Measurements from ENCODE around the gene FARS2. TPM values are rescaled to one million over a fixed set of nuclear protein-coding genes. Genes with fewer than 3 reads are reported as not detected.

The FARS2 gene
- total and polyA plus RNA-seq, 12 donors, result 7.6 to 22.4 (median 20.8) TPM

DNA sequence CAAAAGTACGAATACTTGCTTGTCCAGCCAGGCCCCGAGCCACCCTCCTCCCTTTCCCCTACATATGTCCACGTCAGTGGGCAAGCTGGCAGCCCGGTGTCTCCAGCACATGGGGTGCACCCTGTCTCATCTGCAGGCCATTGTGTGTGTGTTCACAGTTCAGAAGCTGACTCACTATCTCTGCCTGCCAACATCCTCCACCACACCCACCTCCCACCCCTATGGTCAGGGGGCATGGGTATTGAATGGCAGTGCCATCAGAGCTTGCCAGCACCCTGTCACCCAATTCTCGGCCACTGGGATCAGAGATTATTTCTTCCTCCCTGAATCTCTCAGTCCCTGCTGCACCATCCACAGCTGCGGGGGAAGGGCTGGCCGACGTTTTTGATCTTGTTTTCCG is 195.7 kb downstream of the FARS2 start:
- Histone ChIP-seq H3K4me1 (peaks cover 0 to 5% (median 0%) of the 10 kb centered on the region in 9 donors), H3K9me3 (peaks cover 0 to 7% (median 0%) of the 10 kb centered on the region in 11 donors), H3K27ac (no peak overlapping the region), H3K27me3 (no peaks in the 10 kb centered on the region), H3K4me3 (no peak overlapping the region), H3K36me3 (no peaks in the 10 kb centered on the region)
- ATAC-seq (peak in 7 of 8 donors; percentile 12 to 88 (median 51)), DNase-seq (no peak)
- 89% methylated on average over 9 of the region's 9 CpGs for WGBS, 2 donors
- TF ChIP-seq, protein P1, sequence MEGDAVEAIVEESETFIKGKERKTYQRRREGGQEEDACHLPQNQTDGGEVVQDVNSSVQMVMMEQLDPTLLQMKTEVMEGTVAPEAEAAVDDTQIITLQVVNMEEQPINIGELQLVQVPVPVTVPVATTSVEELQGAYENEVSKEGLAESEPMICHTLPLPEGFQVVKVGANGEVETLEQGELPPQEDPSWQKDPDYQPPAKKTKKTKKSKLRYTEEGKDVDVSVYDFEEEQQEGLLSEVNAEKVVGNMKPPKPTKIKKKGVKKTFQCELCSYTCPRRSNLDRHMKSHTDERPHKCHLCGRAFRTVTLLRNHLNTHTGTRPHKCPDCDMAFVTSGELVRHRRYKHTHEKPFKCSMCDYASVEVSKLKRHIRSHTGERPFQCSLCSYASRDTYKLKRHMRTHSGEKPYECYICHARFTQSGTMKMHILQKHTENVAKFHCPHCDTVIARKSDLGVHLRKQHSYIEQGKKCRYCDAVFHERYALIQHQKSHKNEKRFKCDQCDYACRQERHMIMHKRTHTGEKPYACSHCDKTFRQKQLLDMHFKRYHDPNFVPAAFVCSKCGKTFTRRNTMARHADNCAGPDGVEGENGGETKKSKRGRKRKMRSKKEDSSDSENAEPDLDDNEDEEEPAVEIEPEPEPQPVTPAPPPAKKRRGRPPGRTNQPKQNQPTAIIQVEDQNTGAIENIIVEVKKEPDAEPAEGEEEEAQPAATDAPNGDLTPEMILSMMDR (IDR thresholded peaks at IDR 0.05), result no peak
- intact Hi-C loops (cut with DNase I), result no loop called here

DNA sequence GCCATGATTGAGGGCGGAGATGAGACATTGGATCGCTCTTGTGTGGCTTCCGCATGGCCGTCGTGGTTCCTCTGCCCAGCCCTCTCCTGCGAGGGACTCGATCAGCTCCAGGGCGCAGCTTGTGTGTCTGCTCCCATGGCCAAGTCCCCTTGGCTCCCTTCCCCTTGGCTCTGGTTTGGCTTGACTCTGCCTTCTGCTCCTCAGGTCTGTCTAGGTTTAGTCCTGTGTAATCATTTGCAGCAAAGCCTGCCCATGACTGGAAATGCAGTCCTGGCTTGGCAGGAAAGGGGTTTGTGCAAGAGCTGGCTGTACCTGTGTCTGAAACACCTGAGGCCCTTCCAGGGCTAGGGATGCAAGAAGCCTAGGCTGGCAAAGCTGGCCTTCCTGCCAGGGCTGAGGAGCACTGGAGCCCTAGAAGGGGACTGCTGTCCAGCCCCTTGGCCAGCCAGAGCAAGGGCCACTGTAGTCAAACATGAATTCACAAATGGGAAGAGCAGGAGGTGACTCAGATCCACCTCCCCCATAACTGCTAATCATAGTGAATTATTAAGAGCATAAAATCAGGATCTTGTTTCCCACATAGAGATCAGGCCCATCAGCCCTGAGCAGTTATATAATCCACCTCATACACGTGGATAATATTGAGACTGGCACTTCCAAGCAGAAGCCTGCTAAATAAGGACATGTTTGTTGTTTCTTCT is 196.8 kb downstream of the FARS2 start:
- peak; percentile 58 to 87 (median 76) for ATAC-seq

DNA sequence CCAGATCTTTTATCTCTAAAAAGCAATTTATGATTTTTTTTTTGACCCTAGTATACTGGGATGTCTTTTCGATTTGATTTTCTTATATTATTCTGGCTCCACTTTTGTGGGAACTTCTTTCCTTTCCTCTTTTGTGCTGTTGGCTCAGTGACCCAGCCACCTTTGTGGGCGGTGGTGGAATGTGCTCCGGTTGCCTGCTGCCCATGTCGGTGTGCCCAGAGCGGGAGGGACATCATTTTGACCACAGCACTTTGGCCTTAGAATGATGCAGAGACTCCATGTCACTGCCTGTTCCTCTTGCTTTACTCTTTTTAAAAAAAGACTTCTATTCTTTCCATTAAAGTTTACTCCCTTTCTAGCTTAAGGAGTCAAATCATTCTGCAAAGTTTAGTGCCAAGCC is 198.0 kb downstream of the FARS2 start:
- intact Hi-C loops (cut with DNase I), result no loop called here
- TF ChIP-seq, protein P1 (IDR thresholded peaks at IDR 0.05), result no peak
- 90 to 95% methylated on average over 5 of the region's 5 CpGs for WGBS, 2 donors
- DNase-seq (no peak), ATAC-seq (no peak)
- Histone ChIP-seq H3K9me3 (peaks cover 0 to 7% (median 0%) of the 10 kb centered on the region in 11 donors), H3K36me3 (no peaks in the 10 kb centered on the region), H3K4me3 (no peak overlapping the region), H3K27me3 (no peaks in the 10 kb centered on the region), H3K4me1 (peaks cover 0 to 5% (median 0%) of the 10 kb centered on the region in 9 donors), H3K27ac (no peak overlapping the region)

More for the DNA sequence above, 196.8 kb downstream of the FARS2 start:
- intact Hi-C loops (cut with DNase I), result no loop called here
- Histone ChIP-seq H3K27ac (peak overlapping the region in 1 of 10 donors; percentile 18), H3K27me3 (no peaks in the 10 kb centered on the region), H3K9me3 (peaks cover 0 to 7% (median 0%) of the 10 kb centered on the region in 11 donors), H3K36me3 (no peaks in the 10 kb centered on the region), H3K4me1 (peaks cover 0 to 5% (median 0%) of the 10 kb centered on the region in 9 donors), H3K4me3 (no peak overlapping the region)
- peak in 1 of 2 donors; percentile 12 for DNase-seq
- 82 to 85% methylated on average over 9 of the region's 9 CpGs for WGBS, 2 donors
- TF ChIP-seq, protein P1 (IDR thresholded peaks at IDR 0.05), result no peak

DNA sequence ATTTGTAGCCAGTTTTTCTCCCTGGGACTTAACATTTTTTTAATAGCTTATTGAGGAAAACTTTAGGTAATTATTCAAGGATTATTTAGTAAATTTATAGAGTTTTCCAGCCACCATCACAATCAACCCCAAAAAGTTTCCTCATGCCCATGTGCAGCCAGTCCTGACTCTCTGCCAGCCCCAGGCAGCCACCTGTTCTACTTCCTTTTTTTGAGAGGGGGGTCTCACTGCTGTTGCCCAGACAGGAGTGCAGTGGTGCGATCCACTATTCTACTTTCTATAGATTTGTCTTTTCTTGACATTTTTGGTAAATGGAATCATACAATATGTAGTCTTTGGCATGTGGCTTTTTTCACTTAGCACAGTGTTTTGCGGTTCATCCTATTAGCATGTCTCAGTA is 200.1 kb downstream of the FARS2 start:
- Histone ChIP-seq H3K27me3 (no peaks in the 10 kb centered on the region), H3K27ac (no peak overlapping the region), H3K9me3 (peaks cover 0 to 7% (median 0%) of the 10 kb centered on the region in 11 donors), H3K4me1 (peaks cover 0 to 6% (median 0%) of the 10 kb centered on the region in 9 donors), H3K4me3 (no peak overlapping the region), H3K36me3 (no peaks in the 10 kb centered on the region)
- ATAC-seq, result no peak
- no peak for DNase-seq
- whole genome bisulfite sequencing, 2 donors, result 97 to 98% methylated on average over 2 of the region's 2 CpGs
- TF ChIP-seq, protein P1 (IDR thresholded peaks at IDR 0.05), result no peak
- intact Hi-C loops (cut with DNase I), result loop anchor here in 4 of 10 donors (10.0 kb wide), 2 partner anchors 303 to 1083 kb away; no protein-coding TSS in a partner anchor

Measured in heart right ventricle (tissue), 16 donors.